ENCODE measurements around the gene TMEM207. TPM values are rescaled to one million over a fixed set of nuclear protein-coding genes. Genes with fewer than 3 reads are reported as not detected.
"Not testable (repeated sequence)": the region's sequence is repeated elsewhere in the genome, so short reads cannot be mapped to it uniquely, and the experiment has no call there.

TMEM207 gene
- polyA plus RNA-seq, 1 experiment, result not detected

DNA sequence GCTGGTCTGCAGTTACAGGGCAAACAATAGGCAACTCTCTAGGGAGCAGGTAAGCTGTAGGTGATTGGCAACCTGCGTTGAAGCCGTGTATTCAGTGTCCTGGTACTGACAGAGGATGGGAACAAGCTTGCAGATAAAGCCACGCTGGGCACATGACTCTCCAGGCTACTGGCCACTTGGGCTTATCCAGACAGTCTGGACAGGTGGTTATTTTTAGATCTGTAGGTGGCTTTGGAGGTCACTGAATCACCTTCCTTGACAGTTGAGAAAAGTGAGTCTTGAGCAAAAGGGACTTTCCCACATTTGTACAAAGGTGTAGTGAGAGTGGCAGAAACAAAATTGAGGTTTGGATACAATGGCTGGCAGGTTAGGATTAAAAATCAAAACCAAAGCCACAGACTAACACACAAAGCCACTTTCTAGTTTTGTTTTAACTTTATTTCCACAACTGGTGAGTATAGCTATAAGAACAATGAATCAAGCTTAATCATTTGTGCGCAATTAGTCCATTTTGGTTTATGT, 41.9 kb upstream of the TMEM207 start:
- ChIA-PET CTCF (interaction anchor here (0.8 kb wide), 1 partner anchor 205 kb away, joined by 4 read pairs; no protein-coding TSS in a partner anchor), POLR2A (no interaction called here)
- Histone ChIP-seq H3K27ac (ENCODE audit: low read depth, low read length) (no peak overlapping the region), H3K9me3 (ENCODE audit: control insufficient read depth, insufficient read depth, low read length) (no peaks in the 10 kb centered on the region), H3K27me3 (ENCODE audit: control insufficient read depth, insufficient read depth, low read length) (no peaks in the 10 kb centered on the region), H3K4me3 (ENCODE audit: low read depth, low read length) (no peak overlapping the region)
- no peak for DNase-seq (ENCODE audit: low read depth, low spot score)
- TF ChIP-seq, protein P1, sequence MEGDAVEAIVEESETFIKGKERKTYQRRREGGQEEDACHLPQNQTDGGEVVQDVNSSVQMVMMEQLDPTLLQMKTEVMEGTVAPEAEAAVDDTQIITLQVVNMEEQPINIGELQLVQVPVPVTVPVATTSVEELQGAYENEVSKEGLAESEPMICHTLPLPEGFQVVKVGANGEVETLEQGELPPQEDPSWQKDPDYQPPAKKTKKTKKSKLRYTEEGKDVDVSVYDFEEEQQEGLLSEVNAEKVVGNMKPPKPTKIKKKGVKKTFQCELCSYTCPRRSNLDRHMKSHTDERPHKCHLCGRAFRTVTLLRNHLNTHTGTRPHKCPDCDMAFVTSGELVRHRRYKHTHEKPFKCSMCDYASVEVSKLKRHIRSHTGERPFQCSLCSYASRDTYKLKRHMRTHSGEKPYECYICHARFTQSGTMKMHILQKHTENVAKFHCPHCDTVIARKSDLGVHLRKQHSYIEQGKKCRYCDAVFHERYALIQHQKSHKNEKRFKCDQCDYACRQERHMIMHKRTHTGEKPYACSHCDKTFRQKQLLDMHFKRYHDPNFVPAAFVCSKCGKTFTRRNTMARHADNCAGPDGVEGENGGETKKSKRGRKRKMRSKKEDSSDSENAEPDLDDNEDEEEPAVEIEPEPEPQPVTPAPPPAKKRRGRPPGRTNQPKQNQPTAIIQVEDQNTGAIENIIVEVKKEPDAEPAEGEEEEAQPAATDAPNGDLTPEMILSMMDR (IDR thresholded peaks at IDR 0.05; ENCODE audit: low read depth, low read length), result no peak

DNA sequence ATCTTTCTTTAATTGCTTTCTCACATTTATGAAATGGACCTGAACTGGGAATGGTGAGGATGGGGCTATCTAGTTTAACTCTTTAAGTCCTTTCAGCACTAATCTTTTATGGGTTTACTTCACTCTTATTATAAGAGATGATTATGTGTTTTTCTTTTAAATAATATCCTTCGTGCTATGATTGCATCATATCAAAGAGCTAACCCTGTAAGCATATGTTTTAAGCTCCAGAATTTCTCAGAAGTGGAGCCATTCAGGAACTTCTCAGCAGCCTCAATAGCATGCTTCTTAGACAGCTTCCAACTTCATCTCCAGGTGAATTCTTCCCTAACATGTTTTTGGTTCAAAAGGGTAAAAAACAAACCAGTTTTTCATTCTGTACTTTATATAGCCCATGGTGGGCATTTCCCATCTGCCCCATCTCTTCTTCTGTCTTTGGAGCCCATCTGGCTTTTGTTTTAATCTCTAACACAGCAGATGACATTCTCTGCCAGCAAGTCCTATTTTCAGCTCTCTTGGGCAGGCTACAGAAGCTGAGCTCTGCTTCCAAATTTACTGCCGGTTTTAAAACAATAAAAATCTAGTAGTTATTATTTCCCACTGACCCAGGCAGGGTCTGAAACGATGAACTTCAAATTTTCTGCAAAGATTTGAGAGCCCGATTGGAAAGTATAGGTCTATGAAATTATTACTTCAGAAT, 37.4 kb upstream of the TMEM207 start:
- no peaks in the 10 kb centered on the region for H3K9me3 ChIP-seq (ENCODE audit: control insufficient read depth, insufficient read depth, low read length)
- no peak overlapping the region for H3K4me3 ChIP-seq (ENCODE audit: low read depth, low read length)
- no peak overlapping the region for H3K27ac ChIP-seq (ENCODE audit: low read depth, low read length)
- no peak for DNase-seq (ENCODE audit: low read depth, low spot score)
- H3K27me3 ChIP-seq (ENCODE audit: control insufficient read depth, insufficient read depth, low read length), result no peaks in the 10 kb centered on the region
- ChIA-PET CTCF (no interaction called here), POLR2A (no interaction called here)
- TF ChIP-seq, protein P1 (IDR thresholded peaks at IDR 0.05; ENCODE audit: low read depth, low read length), result no peak

DNA sequence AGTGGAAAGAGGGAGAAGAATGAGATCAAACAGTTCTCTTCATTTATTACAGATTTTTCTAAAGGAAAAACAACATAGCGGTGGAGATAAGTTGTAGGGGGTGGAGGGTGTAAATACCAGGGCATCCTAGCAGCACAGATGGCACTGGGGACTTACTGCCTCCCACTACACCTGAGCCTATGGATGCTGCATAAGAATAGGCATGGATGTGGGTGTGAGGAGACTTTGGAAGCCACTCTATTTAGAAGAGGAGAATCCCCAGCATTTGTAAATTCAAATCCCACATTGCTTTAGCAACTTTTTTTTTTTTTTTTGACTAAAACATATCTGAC, 36.8 kb upstream of the TMEM207 start:
- CTCF ChIA-PET, result no interaction called here
- H3K9me3 ChIP-seq (ENCODE audit: control insufficient read depth, insufficient read depth, low read length), result no peaks in the 10 kb centered on the region
- TF ChIP-seq, protein P1 (IDR thresholded peaks at IDR 0.05; ENCODE audit: low read depth, low read length), result no peak
- H3K27ac ChIP-seq (ENCODE audit: low read depth, low read length), result no peak overlapping the region
- POLR2A ChIA-PET, result no interaction called here
- DNase-seq (ENCODE audit: low read depth, low spot score), result no peak
- no peak overlapping the region for H3K4me3 ChIP-seq (ENCODE audit: low read depth, low read length)
- no peaks in the 10 kb centered on the region for H3K27me3 ChIP-seq (ENCODE audit: control insufficient read depth, insufficient read depth, low read length)

DNA sequence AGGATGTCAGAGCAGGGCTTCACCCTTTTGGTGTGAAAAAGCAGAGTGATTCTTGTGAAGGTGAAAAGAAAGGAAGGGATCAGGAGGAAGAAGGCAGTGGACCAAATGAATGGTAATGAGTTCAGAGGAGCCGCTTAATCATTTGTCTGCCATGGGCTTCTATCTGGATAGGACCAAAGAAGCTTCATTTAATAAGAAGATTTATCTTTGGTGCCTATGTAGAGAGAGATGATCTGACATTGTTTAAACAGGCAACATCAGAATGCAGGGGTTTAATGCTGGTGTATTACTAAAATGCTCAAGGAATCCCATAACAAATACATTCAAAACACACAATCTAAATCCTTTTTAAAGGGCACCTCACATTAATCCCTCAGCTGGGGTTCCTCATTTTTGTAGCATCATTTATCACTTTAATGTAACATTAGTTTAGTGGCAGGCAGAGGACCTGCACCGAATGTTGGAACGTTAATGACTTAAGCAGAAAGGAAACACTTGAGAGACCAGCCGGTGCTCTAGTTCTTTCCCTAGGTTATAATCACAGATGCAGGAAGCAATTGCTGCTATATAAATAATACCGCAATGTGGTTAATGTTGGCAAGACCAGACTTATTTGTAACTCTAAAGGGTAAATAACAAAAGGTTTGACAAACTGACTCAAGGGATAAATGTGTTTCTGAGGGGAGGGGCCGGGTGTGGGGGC, 36.3 kb upstream of the TMEM207 start:
- TF ChIP-seq, protein P1 (IDR thresholded peaks at IDR 0.05; ENCODE audit: low read depth, low read length), result no peak
- H3K27ac ChIP-seq (ENCODE audit: low read depth, low read length), result no peak overlapping the region
- ChIA-PET CTCF (interaction anchor here (0.9 kb wide), 1 partner anchor 524 kb away, joined by 3 read pairs; no protein-coding TSS in a partner anchor), POLR2A (no interaction called here)
- H3K9me3 ChIP-seq (ENCODE audit: control insufficient read depth, insufficient read depth, low read length), result no peaks in the 10 kb centered on the region
- DNase-seq (ENCODE audit: low read depth, low spot score), result no peak
- no peak overlapping the region for H3K4me3 ChIP-seq (ENCODE audit: low read depth, low read length)
- H3K27me3 ChIP-seq (ENCODE audit: control insufficient read depth, insufficient read depth, low read length), result no peaks in the 10 kb centered on the region

DNA sequence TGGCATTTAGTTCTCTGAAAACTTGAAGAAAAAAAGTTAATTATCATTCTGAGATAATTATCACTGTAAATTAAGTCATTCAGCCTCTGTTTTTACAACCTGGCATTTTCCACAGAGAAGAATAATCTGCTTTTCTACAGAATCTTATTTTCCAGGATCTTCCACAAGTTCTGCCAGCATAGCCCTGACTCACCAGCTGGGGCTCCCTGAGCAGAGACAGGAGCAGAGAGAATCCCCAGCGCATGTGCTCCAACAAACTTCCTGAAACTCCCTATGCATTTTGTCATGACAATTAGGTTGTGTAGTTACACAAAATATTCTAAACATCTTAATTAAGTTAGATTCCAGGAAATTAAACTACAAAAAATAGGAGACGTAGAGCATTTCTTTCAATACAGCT, 32.1 kb upstream of the TMEM207 start:
- DNase-seq (ENCODE audit: low read depth, low spot score), result no peak

DNA sequence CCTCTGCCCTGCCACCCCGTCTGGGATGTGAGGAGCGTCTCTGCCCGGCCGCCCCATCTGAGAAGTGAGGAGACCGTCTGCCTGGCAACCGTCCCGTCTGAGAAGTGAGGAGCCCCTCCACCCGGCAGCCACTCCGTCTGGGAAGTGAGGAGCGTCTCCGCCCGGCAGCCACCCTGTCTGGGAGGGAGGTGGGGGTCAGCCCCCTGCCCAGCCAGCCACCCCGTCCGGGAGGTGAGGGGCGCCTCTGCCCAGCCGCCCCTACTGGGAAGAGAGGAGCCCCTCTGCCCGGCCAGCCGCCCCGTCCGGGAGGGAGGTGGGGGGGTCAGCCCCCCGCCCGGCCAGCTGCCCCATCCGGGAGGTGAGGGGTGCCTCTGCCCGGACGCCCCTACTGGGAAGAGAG, 23.6 kb upstream of the TMEM207 start:
- DNase-seq (ENCODE audit: low read depth, low spot score); H3K27ac ChIP-seq (ENCODE audit: low read depth, low read length); CTCF ChIA-PET; H3K9me3 ChIP-seq (ENCODE audit: control insufficient read depth, insufficient read depth, low read length); H3K4me3 ChIP-seq (ENCODE audit: low read depth, low read length); H3K27me3 ChIP-seq (ENCODE audit: control insufficient read depth, insufficient read depth, low read length); POLR2A ChIA-PET: not testable (repeated sequence)

More for the DNA sequence above, 32.1 kb upstream of the TMEM207 start:
- no peak overlapping the region for H3K27ac ChIP-seq (ENCODE audit: low read depth, low read length)
- no peaks in the 10 kb centered on the region for H3K9me3 ChIP-seq (ENCODE audit: control insufficient read depth, insufficient read depth, low read length)
- TF ChIP-seq, protein P1 (IDR thresholded peaks at IDR 0.05; ENCODE audit: low read depth, low read length), result 0 out of 2 replicates have a peak, but pooled peaks have one; percentile 9
- H3K4me3 ChIP-seq (ENCODE audit: low read depth, low read length), result no peak overlapping the region
- ChIA-PET POLR2A (no interaction called here), CTCF (no interaction called here)
- no peaks in the 10 kb centered on the region for H3K27me3 ChIP-seq (ENCODE audit: control insufficient read depth, insufficient read depth, low read length)

All from AG04450 (cell line).